ENCODE measurements around the gene PHOSPHO1. TPM values are rescaled to one million over a fixed set of nuclear protein-coding genes. Genes with fewer than 3 reads are reported as not detected.
"Not testable (repeated sequence)": the region's sequence is repeated elsewhere in the genome, so short reads cannot be mapped to it uniquely, and the experiment has no call there.

PHOSPHO1 gene
- total and polyA plus RNA-seq, 2 of the 13 experiments (the other 11 are each of a cell fraction or from before 2014, with no cell fraction given) = not detected

DNA sequence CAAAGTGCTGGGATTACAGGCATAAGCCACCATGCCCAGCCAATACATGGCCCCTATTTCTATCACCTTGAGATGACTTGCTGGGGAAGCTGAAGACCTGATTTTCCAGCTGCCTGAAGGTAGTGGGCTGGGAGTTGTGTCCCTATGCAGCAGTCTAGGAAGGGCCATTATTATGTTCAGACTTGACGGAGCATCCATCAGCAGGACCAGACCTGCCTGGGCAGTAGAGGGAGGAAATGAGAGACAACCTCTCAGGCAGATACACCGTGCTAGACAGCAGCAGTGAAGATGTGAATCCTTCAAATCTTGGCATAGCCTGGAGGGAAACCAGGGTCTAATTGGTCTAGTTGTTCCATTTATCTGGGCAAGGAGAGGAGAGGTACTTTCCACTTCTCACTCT, 35.6 kb upstream of the PHOSPHO1 start:
- FAIRE-seq = no peak
- BruUV-seq (replicated peaks) = no TSS peak
- Histone ChIP-seq H3K79me2 (ENCODE audit: insufficient read depth, low read length) (no peaks in the 10 kb centered on the region), H3K9me3 (ENCODE audit: low read length) (no peaks in the 10 kb centered on the region), H3K4me2 (ENCODE audit: low read depth, low read length) (no peak overlapping the region), H2AFZ (ENCODE audit: low read length) (no peak overlapping the region), H3K36me3 (replicated peaks in 1 of 2; ENCODE audit: control insufficient read depth in 1 of 2, insufficient read depth in 2 of 2, low read length in 2 of 2) (no peaks in the 10 kb centered on the region), H3K4me1 (ENCODE audit: insufficient read depth, low read length) (no peaks in the 10 kb centered on the region), H3K9ac (ENCODE audit: insufficient read depth, low read depth, low read length) (no peak overlapping the region), H4K20me1 (ENCODE audit: insufficient read depth, low read length) (no peaks in the 10 kb centered on the region), H3K27me3 (ENCODE audit: control insufficient read depth in 1 of 2, insufficient read depth in 2 of 2, low read length in 2 of 2) (peaks cover 0 to 4% of the 10 kb centered on the region in 2 experiments; a peak in 2 of 5 replicates), H3K27ac (ENCODE audit: extremely low read length, insufficient read depth, low read length) (no peak overlapping the region), H3K4me3 (replicated peaks in 1 of 3; ENCODE audit: insufficient read depth in 1 of 3, low read depth in 2 of 3, low read length in 3 of 3) (no peak overlapping the region)
- no peak for DNase-seq (ENCODE audit: low spot score)
- intact Hi-C loops (cut with micrococcal nuclease; ENCODE audit: unreplicated experiment) (no loop called here), in situ Hi-C loops (cut with HindIII; ENCODE audit: extremely low pct_ligation_motif_present, low pct_unique_long_range_greater_than_20kb) (no loop called here)
- TF ChIP-seq ZKSCAN1 (IDR thresholded peaks at IDR 0.05; ENCODE audit: low read length) = no peak
- no peak for TF ChIP-seq HCFC1 (IDR thresholded peaks at IDR 0.05; ENCODE audit: low read depth, low read length)
- TF ChIP-seq, protein P1, sequence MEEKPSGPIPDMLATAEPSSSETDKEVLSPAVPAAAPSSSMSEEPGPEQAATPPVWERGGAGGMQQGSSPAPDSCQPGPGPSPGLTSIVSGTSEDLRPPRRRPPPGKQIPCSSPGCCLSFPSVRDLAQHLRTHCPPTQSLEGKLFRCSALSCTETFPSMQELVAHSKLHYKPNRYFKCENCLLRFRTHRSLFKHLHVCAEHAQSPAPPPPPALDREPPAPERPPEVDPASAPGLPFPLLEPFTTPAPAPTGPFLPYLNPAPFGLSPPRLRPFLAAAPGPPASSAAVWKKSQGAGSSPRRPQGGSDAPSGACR (CRISPR knock-in tag; IDR thresholded peaks at IDR 0.05) = no peak
- TF ChIP-seq, protein P2, sequence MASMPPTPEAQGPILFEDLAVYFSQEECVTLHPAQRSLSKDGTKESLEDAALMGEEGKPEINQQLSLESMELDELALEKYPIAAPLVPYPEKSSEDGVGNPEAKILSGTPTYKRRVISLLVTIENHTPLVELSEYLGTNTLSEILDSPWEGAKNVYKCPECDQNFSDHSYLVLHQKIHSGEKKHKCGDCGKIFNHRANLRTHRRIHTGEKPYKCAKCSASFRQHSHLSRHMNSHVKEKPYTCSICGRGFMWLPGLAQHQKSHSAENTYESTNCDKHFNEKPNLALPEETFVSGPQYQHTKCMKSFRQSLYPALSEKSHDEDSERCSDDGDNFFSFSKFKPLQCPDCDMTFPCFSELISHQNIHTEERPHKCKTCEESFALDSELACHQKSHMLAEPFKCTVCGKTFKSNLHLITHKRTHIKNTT (CRISPR knock-in tag; IDR thresholded peaks at IDR 0.05) = no peak
- TF ChIP-seq, protein P3, sequence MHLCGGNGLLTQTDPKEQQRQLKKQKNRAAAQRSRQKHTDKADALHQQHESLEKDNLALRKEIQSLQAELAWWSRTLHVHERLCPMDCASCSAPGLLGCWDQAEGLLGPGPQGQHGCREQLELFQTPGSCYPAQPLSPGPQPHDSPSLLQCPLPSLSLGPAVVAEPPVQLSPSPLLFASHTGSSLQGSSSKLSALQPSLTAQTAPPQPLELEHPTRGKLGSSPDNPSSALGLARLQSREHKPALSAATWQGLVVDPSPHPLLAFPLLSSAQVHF (CRISPR knock-in tag; IDR thresholded peaks at IDR 0.05) = no peak
- TF ChIP-seq ZNF749 (CRISPR knock-in tag; IDR thresholded peaks at IDR 0.05; ENCODE audit: borderline replicate concordance) = no peak
- no peak for TF ChIP-seq MAZ (IDR thresholded peaks at IDR 0.05; ENCODE audit: borderline replicate concordance, low read depth, low read length)
- TF ChIP-seq MAZ (CRISPR knock-in tag; IDR thresholded peaks at IDR 0.05; ENCODE audit: low read depth) = no peak
- TF ChIP-seq PHF20 (CRISPR knock-in tag; IDR thresholded peaks at IDR 0.05) = no peak
- TF ChIP-seq ZMYM3 (CRISPR knock-in tag; IDR thresholded peaks at IDR 0.05) = no peak
- no peak for TF ChIP-seq ZNF7 (CRISPR knock-in tag; IDR thresholded peaks at IDR 0.05)
- no peak for TF ChIP-seq ZNF335 (CRISPR knock-in tag; IDR thresholded peaks at IDR 0.05)
- no peak for TF ChIP-seq ZNF589 (CRISPR knock-in tag; conservative IDR thresholded peaks at IDR 0.05)
- ChIA-PET CTCF (ENCODE audit: low intra/inter-chr PET ratio, low total read pairs) (no interaction called here), POLR2A (no interaction called here)
- 45% methylated on average over 2 of the region's 2 CpGs for WGBS (ENCODE audit: low lambda C conversion rate)
- ATAC-seq = no peak

DNA sequence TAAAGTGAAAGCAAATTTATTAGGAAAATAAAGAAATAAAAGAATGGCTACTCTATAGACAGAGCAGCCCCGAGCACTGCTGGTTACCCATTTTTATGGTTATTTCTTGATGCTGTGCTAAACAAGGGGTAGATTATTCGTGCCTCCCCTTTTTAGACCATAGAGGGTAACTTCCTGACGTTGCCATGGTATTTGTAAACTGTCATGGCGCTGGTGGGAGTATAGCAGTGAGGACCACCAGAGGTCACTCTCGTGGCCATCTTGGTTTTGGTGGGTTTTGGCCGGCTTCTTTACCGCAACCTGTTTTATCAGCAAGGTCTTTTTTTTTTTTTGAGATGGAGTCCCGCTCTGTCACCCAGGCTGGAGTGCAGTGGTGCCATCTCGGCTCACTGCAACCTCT, 31.0 kb upstream of the PHOSPHO1 start:
- BruUV-seq (replicated peaks); DNase-seq (ENCODE audit: low spot score); H2AFZ ChIP-seq (ENCODE audit: low read length); FAIRE-seq; H3K27ac ChIP-seq (ENCODE audit: extremely low read length, insufficient read depth, low read length); H3K9me3 ChIP-seq (ENCODE audit: low read length); in situ Hi-C loops (cut with HindIII; ENCODE audit: extremely low pct_ligation_motif_present, low pct_unique_long_range_greater_than_20kb); H3K4me2 ChIP-seq (ENCODE audit: low read depth, low read length); CTCF ChIA-PET (ENCODE audit: low intra/inter-chr PET ratio, low total read pairs); intact Hi-C loops (cut with micrococcal nuclease; ENCODE audit: unreplicated experiment); H4K20me1 ChIP-seq (ENCODE audit: insufficient read depth, low read length); H3K36me3 ChIP-seq (replicated peaks in 1 of 2; ENCODE audit: control insufficient read depth in 1 of 2, insufficient read depth in 2 of 2, low read length in 2 of 2); H3K9ac ChIP-seq (ENCODE audit: insufficient read depth, low read depth, low read length); H3K79me2 ChIP-seq (ENCODE audit: insufficient read depth, low read length); POLR2A ChIA-PET; ATAC-seq; H3K4me3 ChIP-seq (replicated peaks in 1 of 3; ENCODE audit: insufficient read depth in 1 of 3, low read depth in 2 of 3, low read length in 3 of 3): not testable (repeated sequence)
- WGBS (ENCODE audit: low lambda C conversion rate) = 84% methylated on average over 9 of the region's 9 CpGs
- Histone ChIP-seq H3K4me1 (ENCODE audit: insufficient read depth, low read length) (peaks cover 13% of the 10 kb centered on the region), H3K27me3 (ENCODE audit: control insufficient read depth in 1 of 2, insufficient read depth in 2 of 2, low read length in 2 of 2) (peaks cover 2 to 25% of the 10 kb centered on the region in 2 experiments; a peak in 4 of 5 replicates)
